ENCODE measurements around the gene LLGL2. TPM values are rescaled to one million over a fixed set of nuclear protein-coding genes. Genes with fewer than 3 reads are reported as not detected.
"Not testable (repeated sequence)": the region's sequence is repeated elsewhere in the genome, so short reads cannot be mapped to it uniquely, and the experiment has no call there.

Gene LLGL2
- total RNA-seq, 1 donor from 2014 or later = 3.4 TPM

DNA sequence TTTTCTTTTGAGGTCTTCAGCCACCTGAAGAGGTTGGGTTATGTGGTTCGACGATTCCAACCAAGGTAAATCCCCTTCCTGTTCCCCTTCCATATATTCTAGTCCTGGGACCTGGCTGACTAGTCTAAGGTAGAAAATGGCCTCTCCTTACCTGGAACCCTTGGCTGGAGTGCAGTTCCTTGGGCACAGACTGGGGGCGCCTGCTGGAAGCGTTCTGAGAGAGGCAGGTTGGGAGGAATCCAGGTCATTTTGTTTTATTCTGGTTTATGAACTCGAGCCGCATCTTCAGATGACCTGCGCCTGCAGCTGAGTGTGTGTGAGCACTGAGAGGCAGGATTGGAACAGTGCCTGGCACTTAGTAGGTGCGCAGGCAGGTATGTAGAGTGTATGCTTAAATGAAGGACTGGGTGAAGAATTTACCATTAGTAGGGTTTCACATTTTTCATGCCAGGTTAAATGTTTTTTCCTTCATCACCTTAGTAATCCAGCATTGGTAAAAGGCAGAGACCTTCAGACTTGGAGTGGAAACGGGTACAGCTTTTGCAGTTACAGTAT, 6.4 kb upstream of the LLGL2 start:
- no peak for DNase-seq (ENCODE audit: extremely low read depth, low read depth, low spot score)

GRCh38 chr17:75520413-75520812, 5.1 kb upstream of the LLGL2 start:
- DNase-seq (ENCODE audit: extremely low read depth, low read depth, low spot score) = not testable (repeated sequence)

- DNase-seq (ENCODE audit: extremely low read depth, low read depth, low spot score) = no peak
These were observed 4.2 kb upstream of the LLGL2 start for GRCh38 chr17:75521290-75521689.

GRCh38 chr17:75521951-75522727, 3.4 kb upstream of the LLGL2 start:
- DNase-seq (ENCODE audit: extremely low read depth, low read depth, low spot score) = no peak

GRCh38 chr17:75523647-75524046, 1.9 kb upstream of the LLGL2 start:
- no peak for DNase-seq (ENCODE audit: extremely low read depth, low read depth, low spot score)

GRCh38 chr17:75524269-75524969, 1.1 kb upstream of the LLGL2 start:
- DNase-seq (ENCODE audit: extremely low read depth, low read depth, low spot score) = no peak

DNA sequence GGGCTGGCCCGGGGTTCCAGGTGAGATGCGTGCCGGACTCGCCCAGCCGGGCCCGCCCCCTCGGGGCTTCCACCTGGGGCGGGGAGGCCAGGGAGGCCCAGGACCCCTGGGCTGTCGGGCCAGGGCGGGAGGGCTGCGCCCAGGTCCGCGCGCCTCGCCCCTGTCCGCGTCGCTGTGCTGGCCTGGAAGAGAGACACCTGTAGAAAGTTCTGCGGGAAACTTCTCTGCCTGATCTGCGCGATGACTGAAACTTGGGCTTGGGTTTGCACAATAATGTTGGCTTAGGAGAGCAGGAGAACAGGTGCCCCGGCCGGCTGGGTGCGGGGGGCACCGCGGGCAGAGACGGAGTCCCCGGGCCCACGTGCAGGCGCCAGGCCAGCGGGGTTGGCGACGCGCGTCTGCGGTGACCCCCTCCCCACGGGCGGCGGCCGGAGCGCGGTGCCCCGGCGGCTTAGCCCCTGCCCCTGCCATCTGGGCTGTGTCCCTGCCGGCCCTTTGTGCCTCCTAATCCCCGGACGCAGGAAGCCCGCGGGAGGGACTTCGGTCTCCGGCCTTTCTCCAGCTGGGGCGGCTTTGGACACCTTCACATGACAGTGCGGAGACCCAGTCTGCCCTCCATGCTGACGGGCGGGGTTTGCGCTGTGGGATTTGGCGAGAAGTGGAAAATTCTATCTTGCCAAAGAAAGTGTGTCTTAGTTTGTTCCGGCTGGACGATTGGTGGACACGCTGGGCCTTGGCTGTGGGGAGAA, 483 bp downstream of the LLGL2 start:
- no peak for DNase-seq (ENCODE audit: extremely low read depth, low read depth, low spot score)

DNA sequence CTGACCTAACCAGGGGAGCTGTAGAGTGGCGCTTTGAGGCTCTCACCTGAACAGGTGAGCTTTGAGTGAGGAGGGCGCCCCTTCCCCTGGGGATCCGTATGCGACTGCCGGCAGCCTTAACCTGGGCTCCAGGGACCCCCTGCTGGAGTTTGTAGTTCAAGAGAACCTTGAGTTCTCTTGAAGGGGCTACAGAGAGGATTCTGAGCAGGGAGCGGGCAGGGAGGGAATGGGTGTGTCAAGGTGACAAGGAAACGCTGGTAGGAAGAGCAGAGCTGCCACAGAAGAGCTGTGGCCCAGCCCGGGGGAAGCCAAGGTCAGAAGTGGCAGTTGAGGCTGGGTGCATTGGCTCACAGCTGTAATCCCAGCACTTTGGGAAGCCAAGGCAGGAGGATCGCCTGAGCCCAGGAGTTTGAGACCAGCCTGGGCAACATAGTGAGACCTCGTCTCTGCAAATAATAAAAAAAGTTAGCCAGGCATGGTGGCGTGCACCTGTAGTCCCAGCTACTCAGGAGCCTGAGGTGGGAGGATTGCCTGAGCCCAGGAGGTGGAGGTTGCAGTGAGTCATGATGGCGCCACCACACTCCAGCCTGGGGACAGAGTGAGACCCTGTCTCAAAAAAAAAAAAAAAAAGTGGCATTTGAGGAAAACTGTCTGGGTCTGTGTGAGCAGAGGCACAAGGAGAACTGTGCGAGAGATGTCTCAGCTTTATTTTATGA, 1.2 kb downstream of the LLGL2 start:
- DNase-seq (ENCODE audit: extremely low read depth, low read depth, low spot score) = no peak

- DNase-seq (ENCODE audit: extremely low read depth, low read depth, low spot score) = no peak
These were observed 5.6 kb downstream of the LLGL2 start for GRCh38 chr17:75530837-75531720.

DNA sequence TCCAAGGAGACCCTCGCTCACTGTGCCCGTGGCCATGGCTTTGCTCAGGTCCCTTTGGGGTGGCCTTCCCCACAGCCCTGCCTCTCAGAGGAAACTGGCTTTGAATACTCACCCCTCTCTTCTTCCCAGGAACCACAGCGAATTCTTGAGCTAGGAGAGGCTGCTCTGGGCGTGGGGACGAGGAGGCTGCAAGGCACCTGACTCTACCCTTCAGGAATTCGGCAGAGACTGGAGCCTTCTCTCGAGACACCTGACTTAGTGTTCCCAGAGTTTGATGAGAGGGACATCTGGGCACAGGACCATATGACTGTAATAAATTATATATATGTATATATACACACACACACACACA, 6.2 kb downstream of the LLGL2 start:
- no peak for DNase-seq (ENCODE audit: extremely low read depth, low read depth, low spot score)

- DNase-seq (ENCODE audit: extremely low read depth, low read depth, low spot score) = no peak
These were observed 9.6 kb downstream of the LLGL2 start for GRCh38 chr17:75535119-75535537.

GRCh38 chr17:75535871-75536270, 10.4 kb downstream of the LLGL2 start:
- DNase-seq (ENCODE audit: extremely low read depth, low read depth, low spot score) = no peak

DNA sequence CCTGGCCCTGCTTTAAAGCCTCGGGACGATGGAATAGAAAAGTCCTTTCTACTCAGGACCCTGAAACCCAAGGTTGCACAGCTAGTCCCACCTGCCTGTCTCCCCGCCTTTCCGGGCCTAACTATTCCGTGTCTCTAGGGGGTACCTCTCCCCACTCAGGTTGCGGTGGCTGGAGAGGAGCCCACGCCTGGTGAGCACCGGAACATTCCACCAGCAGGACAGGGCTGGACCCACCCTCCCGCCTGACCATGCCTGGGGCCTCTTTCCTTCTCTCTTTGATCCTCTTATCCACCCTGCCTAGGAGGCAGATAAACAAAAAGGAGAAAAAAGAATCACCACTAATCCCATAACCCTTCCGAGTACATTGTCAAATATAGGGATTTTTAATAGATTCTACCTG, 10.9 kb downstream of the LLGL2 start:
- DNase-seq (ENCODE audit: extremely low read depth, low read depth, low spot score) = no peak

DNA sequence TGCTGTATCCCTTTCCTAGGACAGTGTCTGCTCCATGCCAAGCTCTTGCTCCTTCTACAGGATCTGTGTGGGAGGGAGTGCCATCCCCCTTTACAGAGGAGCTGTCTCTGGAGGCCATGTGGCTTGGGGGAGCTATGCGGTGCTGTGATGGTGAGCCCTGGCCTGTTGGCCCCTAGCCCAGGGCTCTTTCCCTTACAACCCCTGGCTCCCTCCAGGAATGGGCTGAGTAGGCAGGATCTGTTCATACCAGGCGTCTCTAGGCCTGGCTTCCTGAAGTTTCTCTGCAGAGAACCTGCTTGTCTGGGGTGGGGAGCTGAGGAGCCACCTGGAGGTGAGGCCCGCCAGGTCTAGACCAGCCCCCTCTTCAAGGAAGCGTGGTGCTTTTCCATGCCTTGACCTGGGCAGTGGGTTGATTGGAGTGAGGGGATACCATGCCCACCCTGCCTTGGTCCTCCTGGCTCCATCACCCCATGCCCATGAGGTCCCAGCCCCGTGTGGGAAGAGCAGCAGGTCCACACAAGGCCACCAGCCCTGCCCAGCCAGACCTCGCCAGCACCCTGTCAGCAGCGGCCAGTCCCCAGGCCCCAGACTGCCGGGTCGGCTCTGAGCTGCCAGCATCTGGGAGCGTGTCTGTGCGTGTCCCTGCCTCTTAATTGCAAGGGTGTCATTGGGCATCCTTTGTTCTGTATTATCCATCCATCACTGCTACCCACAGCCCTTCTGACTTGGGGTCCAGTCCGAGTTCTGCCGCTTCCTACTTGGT, 14.7 kb downstream of the LLGL2 start:
- DNase-seq (ENCODE audit: extremely low read depth, low read depth, low spot score) = no peak

DNA sequence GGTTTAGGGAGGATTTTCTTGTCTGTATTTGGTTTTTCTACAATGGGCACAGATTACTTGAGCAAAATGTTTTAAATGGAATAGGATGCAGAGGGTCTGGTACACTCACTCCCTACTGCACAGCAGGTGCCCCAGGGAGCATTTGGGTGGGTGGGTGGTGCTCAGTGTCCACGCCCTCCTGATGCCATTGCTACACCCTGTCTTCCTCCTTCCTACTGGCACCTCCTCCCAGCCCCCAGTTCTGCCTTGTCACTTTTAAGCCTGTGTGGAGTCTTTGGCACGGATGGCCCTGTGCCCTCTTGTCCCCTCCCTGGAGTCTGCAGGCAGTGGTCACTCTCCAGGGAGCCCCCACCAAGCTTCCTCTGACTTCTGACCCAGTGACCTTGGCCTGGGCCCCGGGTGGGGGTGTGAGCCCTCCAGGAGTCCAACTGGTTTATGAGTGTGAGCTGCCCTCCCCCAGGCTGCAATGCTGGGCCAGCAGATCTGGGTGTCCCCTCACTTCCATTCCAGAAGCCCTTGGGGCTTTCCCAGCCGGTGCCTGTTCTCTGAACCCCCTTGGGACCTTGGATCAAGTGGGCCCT, 15.5 kb downstream of the LLGL2 start:
- no peak for DNase-seq (ENCODE audit: extremely low read depth, low read depth, low spot score)

DNA sequence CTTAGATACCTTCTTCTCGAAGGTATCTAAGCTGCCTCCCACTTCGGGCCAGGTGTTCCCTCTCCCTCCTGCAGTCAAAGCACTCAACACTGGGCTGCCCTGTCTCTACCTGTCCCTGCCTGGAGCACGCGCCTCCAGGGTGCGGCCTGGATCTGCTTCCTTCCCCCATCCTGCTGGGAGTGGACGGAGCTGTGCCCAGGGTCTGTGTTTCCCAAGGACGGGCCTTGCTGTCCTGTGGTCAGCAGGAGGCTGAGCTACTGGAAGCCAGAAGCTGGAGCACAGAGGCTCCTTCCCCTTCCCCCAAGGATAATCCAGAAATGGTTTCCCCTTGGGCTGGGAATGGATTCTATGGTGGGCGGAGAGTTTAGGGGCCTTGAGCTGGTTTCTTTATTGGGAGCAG, 16.7 kb downstream of the LLGL2 start:
- DNase-seq (ENCODE audit: extremely low read depth, low read depth, low spot score) = no peak

- DNase-seq (ENCODE audit: extremely low read depth, low read depth, low spot score) = no peak
These were observed 17.3 kb downstream of the LLGL2 start for GRCh38 chr17:75542728-75543336.

DNA sequence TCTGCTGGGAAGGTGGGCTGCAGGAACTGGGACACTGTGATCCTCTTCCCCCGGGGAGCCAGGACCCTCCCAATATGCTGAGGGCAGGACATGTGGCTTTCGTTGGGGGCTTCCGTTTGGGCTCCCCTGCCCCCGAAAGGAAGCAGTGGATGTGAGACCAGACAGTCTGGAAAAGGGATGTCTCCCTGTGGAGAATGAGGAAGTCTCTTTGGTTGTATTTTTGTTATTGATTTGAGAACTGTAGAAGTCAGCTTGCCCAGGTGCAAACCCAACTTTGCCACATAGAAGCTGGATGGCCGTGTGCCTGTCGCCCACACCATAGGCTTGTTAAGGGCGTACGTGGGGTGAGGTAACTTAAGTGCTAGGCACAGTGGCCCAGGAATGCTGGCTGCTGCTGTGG, 18.8 kb downstream of the LLGL2 start:
- DNase-seq (ENCODE audit: extremely low read depth, low read depth, low spot score) = no peak

Data from glomerular endothelial cell (primary cell).